Measurements from ENCODE around the gene STPG3.

- TF ChIP-seq POLR2AphosphoS5 (IDR thresholded peaks at IDR 0.05; ENCODE audit: low read depth) (no peak), CTCF (conservative IDR thresholded peaks at IDR 0.05; ENCODE audit: low read depth in 2 of 2) (no peak), EZH2phosphoT487 (IDR thresholded peaks at IDR 0.05; ENCODE audit: unreplicated experiment) (no peak), ZNF331 (CRISPR knock-in tag; IDR thresholded peaks at IDR 0.05; ENCODE audit: low read depth) (no peak), REST (IDR thresholded peaks at IDR 0.05; ENCODE audit: unreplicated experiment) (no peak), ETS1 (IDR thresholded peaks at IDR 0.05) (no peak), CREB1 (CRISPR knock-in tag; IDR thresholded peaks at IDR 0.05; ENCODE audit: low read depth) (no peak), EZH2 (IDR thresholded peaks at IDR 0.05; ENCODE audit: low read depth, unreplicated experiment) (no peak), JUNB (IDR thresholded peaks at IDR 0.05; ENCODE audit: unreplicated experiment) (no peak), ZNF114 (CRISPR knock-in tag; IDR thresholded peaks at IDR 0.05) (no peak), NANOG (IDR thresholded peaks at IDR 0.05; ENCODE audit: borderline replicate concordance) (no peak), ZNF462 (CRISPR knock-in tag; IDR thresholded peaks at IDR 0.05) (no peak), STAT1 (IDR thresholded peaks at IDR 0.05; ENCODE audit: unreplicated experiment) (no peak)
Measured at GRCh38 chr9:137262909-137263285, 11.8 kb downstream of the STPG3 start.

Measured in GM23338 (cell line).